NB4 (cell line): ENCODE data around the gene TRAF7.
A peak's percentile ranks its signal among the peaks of the same experiment; 100 is the strongest.
"Not testable (repeated sequence)": the region's sequence is repeated elsewhere in the genome, so short reads cannot be mapped to it uniquely, and the experiment has no call there.

Source experiments
- DNase-seq: peaks from one replicate; pipeline ENCODE4 v3.0.0; 2010; ENCODE audit warnings: low read depth
- H3K4me3 ChIP-seq: one replicate; pipeline ENCODE4 v1.5.1; 2011; ENCODE audit warnings: mild to moderate bottlenecking, low read depth, low read length, moderate library complexity
- CTCF ChIP-seq: IDR thresholded peaks from one replicate; pipeline ENCODE4 v1.5.1; 2012; ENCODE audit warnings: low read depth, low read length
- MAX ChIP-seq: IDR thresholded peaks from 2 replicates; pipeline ENCODE4 v1.6.1; 2011; ENCODE audit warnings: low read depth, low read length
- MYC ChIP-seq: IDR thresholded peaks from 2 replicates; pipeline ENCODE4 v1.6.1; 2011; ENCODE audit warnings: low read depth, low read length
- POLR2A ChIP-seq: IDR thresholded peaks from 2 replicates; pipeline ENCODE4 v1.6.1; 2011; ENCODE audit warnings: mild to moderate bottlenecking; ENCODE audit not compliant: insufficient read length; ENCODE audit errors: extremely low read depth

Gene TRAF7

DNA sequence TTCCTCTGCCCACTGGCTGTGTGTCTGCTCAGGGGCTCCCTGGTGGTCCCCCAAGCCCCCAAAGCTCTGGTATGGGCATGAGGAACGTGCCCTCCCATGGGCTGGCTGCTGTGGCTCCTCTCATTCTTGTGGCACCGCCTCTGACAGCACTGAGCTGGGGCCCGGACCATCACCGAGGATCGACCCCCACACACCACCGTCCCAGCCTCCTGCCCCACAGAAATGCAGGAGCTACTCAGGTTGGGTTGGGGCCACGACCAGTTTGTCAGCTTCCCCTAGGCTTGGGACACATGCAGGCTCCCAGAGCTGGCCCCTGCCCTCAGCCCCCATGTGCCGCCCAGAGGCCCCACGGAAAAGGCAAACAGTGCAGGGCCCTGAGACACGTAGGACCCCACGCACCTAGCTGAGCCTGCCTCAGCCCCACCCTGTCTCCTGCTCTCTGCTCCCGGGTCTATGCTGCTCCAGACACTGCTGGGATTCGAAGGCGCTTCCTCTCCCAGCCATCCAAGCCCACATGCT, 44.1 kb downstream of the TRAF7 start:
- no peak for TF ChIP-seq POLR2A
- TF ChIP-seq MYC, result no peak
- TF ChIP-seq CTCF, result no peak
- TF ChIP-seq MAX, result no peak
- no peak for DNase-seq

GRCh38 chr16:2200313-2200712, 44.7 kb downstream of the TRAF7 start:
- TF ChIP-seq POLR2A (no peak), MAX (no peak), CTCF (no peak), MYC (no peak)
- no peak overlapping the region for H3K4me3 ChIP-seq
- no peak for DNase-seq

More for the DNA sequence above, 44.1 kb downstream of the TRAF7 start:
- no peak overlapping the region for H3K4me3 ChIP-seq

DNA sequence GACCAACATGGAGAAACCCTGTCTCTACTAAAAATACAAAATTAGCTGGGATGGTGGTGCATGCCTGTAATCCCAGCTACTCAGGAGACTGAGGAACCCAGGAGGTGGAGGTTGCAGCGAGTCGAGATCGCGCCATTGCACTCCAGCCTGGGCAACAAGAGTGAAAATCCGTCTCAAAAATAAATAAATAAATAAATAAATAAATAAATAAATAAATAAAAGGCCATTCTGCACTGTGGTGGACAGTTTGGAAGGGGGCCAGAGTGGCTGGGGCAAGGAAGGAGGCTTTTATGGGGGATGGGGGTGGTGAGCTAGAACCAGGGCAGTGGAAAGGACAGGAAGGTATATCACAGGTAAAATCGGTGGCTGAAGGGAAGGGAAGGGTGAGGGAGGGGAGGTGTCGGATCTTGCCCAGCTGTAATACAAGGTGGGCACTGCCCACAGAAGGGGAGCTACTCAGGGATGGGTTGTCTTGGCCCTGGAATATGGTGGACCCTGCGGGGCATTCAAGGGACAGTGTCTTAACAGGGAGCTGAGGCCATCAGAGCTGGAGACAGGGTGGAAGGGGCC, 47.6 kb downstream of the TRAF7 start:
- H3K4me3 ChIP-seq, DNase-seq: not testable (repeated sequence)

DNA sequence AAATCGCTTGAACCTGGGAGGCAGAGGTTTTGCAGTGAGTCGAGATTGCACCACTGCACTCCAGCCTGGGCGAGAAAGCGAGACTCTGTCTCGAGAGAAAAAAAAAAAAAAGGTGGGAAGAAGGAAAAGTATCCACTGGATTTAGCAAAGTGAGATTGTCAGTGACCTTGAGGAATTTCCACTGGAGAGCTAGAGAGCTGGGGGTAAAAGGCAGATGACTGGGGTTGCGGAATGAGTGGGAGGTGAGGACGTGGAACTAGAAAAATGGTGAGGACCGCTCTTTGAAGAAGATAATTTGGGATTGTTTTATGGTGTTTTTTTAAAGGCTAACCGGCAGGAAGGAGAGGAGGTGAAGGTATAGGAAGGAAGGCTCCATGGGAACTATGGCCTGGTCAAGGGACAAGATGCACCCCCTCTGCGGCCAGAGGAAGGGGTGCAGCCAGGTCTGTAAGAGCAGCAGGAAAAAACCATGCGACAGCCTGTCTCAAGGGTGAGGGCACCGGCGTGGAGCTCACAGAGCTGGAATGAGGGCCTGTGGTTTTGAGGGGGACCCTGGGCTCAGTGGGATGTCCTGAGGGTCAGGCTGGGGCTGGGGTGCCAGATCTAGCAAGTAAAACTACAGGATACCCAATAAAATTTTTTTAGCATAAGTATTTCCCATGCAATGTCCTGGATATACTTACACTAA, 49.0 kb downstream of the TRAF7 start:
- TF ChIP-seq MYC, result no peak
- TF ChIP-seq POLR2A, result no peak
- no peak for TF ChIP-seq CTCF
- no peak; the same call in 1 of the 2 replicates for TF ChIP-seq MAX
- DNase-seq, result no peak
- peak overlapping the region; percentile 94 for H3K4me3 ChIP-seq

DNA sequence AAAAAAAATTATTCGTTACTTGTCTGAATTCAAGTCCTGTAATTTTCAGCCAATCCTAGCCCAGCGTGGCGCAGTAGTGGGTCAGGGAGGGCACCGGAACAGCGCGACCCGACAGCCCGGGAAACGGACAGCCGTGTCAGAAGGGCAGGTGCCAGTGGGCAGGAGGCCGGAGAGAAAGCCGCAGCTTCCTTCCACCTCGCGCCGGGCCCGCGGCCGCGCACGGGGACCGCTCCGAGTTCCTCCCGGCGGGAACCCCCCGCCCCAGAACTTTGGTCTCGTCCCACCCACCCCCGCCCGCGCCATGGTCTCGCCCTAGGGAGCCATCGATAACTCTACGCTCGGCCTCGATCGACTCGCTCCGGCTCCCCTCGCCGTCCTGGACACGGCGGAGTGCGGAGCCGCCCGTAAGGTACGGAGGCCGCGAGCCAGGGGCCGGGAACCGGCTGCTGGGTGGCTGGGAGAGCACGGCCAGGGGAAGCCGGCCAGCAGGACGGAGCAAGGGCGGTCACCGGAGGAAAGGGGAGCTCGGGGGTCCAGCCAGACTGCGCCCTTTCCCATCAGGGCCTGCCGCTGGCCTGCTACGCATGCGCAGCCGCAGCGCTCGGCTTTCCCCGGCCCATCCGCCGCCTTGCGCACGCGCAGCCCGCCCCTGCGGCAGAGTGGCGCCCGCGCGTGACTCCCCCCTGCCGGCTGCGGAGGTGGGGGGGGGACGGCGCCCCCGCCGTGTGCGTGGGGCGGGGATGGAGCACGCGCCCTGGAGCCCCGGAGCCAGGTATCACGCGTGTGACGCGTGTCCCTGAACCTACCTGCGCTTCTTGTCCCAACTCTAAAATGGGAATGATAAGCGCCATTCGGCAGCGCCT, 49.8 kb downstream of the TRAF7 start, which contains the start of gene MLST8:
Gene MLST8, plus strand, starts transcription at position 351 of the 863 bp plus-strand sequence. CDS start 632 bp downstream, outside the sequence.
- H3K4me3 ChIP-seq, result peak within 1 kb of the TSS; percentile 94
- peak; percentile 90 for DNase-seq
- TF ChIP-seq POLR2A (peak; percentile 84), MYC (peak; percentile 37), CTCF (no peak), MAX (peak; percentile 66)

GRCh38 chr16:2205967-2206313, 50.4 kb downstream of the TRAF7 start:
- TF ChIP-seq CTCF, result no peak
- no peak for TF ChIP-seq MAX
- TF ChIP-seq POLR2A, result no peak
- TF ChIP-seq MYC, result no peak
- no peak for DNase-seq
- H3K4me3 ChIP-seq, result peak overlapping the region; percentile 94
